EH (cell line): ENCODE data around the gene ZFHX3.
A peak's percentile ranks its signal among the peaks of the same experiment; 100 is the strongest.
"Not testable (repeated sequence)": the region's sequence is repeated elsewhere in the genome, so short reads cannot be mapped to it uniquely, and the experiment has no call there.

Experiments used
- DNase-seq: peaks from one replicate; pipeline ENCODE4 v3.0.0-alpha.2; 2015; ENCODE audit warnings: low read depth

ZFHX3 gene

GRCh38 chr16:73023320-73023719, 24.6 kb downstream of the ZFHX3 start:
- no peak for DNase-seq

- no peak for DNase-seq
Observed at GRCh38 chr16:73022534-73022933, 25.4 kb downstream of the ZFHX3 start.

- DNase-seq, result no peak
Observed at GRCh38 chr16:73021866-73022495, 25.9 kb downstream of the ZFHX3 start.

- DNase-seq, result peak; percentile 89
Observed at GRCh38 chr16:73020409-73020884, 27.5 kb downstream of the ZFHX3 start.

GRCh38 chr16:73019457-73020362, 28.2 kb downstream of the ZFHX3 start:
- DNase-seq, result peak; percentile 65

- no peak for DNase-seq
Observed at GRCh38 chr16:73018821-73019456, 29.0 kb downstream of the ZFHX3 start.

- DNase-seq, result no peak
Observed at GRCh38 chr16:73017321-73017720, 30.6 kb downstream of the ZFHX3 start.

GRCh38 chr16:73016488-73016830, 31.5 kb downstream of the ZFHX3 start:
- DNase-seq, result peak; percentile 66

GRCh38 chr16:73015612-73016487, 32.1 kb downstream of the ZFHX3 start:
- DNase-seq, result no peak

- DNase-seq, result no peak
Observed at GRCh38 chr16:73014768-73015167, 33.2 kb downstream of the ZFHX3 start.

GRCh38 chr16:73013974-73014373, 34.0 kb downstream of the ZFHX3 start:
- DNase-seq, result no peak

GRCh38 chr16:73012341-73012740, 35.6 kb downstream of the ZFHX3 start:
- DNase-seq, result no peak

- DNase-seq, result no peak
Observed at GRCh38 chr16:73011926-73012325, 36.0 kb downstream of the ZFHX3 start.

- no peak for DNase-seq
Observed at GRCh38 chr16:73010150-73010676, 37.7 kb downstream of the ZFHX3 start.

GRCh38 chr16:73009710-73010109, 38.2 kb downstream of the ZFHX3 start:
- DNase-seq, result not testable (repeated sequence)

GRCh38 chr16:73006026-73006425, 41.9 kb downstream of the ZFHX3 start:
- peak; percentile 30 for DNase-seq

- peak; percentile 85 for DNase-seq
Observed at GRCh38 chr16:73002866-73003265, 45.1 kb downstream of the ZFHX3 start.

- DNase-seq, result no peak
Observed at GRCh38 chr16:73000907-73001521, 46.9 kb downstream of the ZFHX3 start.

GRCh38 chr16:73000020-73000906, 47.7 kb downstream of the ZFHX3 start:
- DNase-seq, result peak; percentile 60

- no peak for DNase-seq
Observed at GRCh38 chr16:72999541-73000019, 48.3 kb downstream of the ZFHX3 start.
